HG03439 (cell line): ENCODE results near the gene SLC18A2.

Experiments
- ATAC-seq: cut with Tn5 transposase; IDR thresholded peaks from one replicate; pipeline ENCODE4 v1.9.1; 2021; ENCODE audit warnings: mild to moderate bottlenecking, moderate library complexity; ENCODE audit not compliant: unreplicated experiment

Gene SLC18A2

DNA sequence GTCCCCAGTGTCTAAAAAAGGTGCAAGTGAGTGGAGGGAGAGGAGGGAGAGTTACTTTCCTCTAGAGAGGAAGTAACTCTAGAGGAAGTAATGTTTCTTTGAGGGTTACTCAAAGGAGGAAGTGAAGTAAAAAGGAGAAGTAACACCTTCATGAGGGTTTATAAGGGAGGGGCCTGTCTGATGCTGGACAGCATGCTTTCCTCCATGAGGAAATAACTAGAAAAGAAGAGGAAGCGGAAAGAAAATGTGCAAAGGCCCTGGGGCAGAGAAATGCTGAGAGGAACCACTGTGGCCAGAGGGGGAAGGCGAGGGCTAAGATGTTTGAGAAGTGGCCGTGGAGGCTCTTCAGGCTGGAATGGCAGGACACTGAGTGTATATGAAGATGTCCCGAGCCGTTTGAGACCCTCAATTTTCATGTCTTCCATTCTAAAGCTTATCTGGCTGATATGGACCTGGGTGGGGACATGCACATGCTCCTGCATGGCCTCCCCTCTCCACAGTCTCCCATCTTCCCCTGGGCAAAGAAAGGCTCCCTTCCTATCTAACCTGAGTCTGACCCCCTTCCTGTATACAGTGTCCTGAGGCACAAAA, 3.4 kb upstream of the SLC18A2 start:
- no peak for ATAC-seq

DNA sequence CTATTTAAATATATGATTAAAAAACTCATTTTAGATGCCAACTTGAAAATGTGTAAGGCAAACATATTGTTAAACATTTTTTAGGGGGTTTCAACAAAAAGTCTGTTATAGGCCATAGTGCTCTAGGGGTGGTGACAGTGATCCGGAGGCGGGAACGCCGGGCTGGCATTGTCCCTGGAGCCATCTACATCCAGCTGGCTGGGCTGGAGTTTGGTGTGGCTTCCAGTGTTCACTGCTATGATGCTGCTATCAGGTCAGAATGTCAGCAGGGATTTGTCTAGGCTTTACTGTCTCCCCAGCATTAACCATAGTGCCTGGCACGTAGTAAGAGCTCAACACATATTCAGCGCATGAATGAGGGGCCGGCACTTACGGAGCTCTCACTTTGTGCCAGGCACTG, 1.9 kb upstream of the SLC18A2 start:
- ATAC-seq, result no peak

DNA sequence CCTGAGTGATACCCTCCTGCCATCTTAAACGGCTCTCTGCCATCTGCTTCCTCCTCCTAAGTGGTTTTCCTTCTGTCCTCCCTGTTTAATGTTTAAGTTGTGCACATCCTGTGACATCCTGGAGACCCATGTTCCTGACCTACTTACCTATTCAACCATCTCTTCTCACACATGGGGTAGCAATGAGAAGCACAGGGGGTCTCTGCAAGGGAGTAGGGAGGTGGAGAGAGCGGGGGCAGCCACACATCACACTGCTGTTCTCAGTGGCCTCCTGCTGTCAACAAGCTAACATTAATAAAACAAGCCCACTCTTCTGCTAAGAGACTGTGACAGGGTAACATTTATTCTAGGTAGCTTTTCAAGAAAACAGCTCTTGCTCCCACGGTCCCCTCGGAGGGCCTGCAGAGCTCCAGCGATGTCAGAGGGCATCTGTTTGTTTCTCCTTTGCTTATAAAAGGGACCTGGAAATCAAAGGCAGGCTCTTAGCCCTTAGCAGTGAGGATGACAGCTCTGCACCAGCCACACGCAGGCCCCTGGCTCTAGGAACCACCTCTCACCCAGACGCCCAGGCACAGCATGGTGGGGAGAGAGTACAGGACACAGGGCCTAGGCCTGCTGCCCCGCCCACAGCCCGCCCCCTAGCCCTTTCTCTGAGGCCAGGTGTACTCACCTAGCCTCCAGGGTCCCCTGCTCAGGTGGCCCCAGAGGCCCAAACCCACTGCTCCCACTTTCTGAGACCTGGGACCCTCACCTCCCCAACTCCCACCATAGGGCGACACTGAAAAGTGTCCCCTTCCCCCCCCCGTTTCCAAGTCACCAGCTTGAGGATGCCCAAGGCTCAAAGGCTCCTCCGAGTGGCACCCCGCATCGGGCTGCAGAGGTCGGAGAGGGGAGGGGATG, 943 bp upstream of the SLC18A2 start:
- ATAC-seq, result no peak

DNA sequence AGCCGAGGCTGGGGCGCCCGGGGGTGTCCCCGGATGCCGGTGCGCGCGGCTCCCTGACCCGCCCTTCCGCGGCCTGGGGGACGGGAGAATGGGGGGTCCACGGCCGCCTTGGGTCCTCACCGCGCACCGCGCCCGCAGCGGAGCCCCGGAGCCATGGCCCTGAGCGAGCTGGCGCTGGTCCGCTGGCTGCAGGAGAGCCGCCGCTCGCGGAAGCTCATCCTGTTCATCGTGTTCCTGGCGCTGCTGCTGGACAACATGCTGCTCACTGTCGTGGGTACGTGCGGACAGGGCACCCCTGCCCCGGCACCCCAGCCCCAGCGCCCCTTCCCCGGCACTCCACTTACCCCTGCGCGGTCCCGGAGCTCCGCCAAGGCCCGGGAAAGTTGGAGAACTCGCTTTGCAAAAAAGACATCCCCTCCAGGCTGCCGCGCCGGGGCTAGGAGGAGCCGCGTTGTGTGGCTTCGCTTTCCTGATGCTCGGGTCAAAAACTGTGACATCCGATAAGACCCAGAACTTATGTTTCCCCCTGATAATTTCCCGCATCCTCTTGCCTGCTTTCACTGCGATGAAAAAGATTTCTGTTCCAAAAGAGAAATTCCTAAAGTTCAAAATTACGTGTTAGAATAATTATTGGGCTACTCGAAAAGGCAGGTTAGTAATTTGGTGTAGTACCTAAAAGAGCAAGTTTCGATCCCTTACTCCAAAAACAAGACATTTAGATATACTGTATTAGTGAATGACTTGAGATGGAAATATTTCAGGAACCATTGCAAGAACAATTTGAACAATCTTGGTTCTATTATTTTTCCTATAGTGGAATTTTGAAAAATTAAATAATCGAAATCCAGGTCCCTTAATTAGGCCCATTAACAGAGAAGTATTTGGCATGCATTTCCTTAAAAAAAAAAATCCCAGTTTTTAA, 888 bp downstream of the SLC18A2 start:
- ATAC-seq, result no peak

DNA sequence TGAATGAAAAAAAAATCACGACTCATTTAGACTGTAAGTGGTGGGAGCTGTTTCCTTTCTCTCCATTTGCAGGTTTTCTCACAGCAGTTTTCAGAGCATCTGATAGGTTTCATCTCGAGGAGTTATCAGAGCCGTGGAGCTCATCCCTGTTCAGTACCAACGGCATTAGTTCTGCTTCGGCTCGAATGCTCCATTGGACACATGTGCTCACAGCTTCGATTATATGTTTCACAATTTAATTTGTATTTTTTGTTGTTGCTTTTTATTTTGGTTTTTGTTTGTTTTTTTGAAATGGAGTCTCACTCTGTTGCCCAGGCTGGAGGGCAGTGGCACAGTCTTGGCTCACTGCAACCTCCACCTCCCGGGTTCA, 1.5 kb downstream of the SLC18A2 start:
- ATAC-seq, result no peak

DNA sequence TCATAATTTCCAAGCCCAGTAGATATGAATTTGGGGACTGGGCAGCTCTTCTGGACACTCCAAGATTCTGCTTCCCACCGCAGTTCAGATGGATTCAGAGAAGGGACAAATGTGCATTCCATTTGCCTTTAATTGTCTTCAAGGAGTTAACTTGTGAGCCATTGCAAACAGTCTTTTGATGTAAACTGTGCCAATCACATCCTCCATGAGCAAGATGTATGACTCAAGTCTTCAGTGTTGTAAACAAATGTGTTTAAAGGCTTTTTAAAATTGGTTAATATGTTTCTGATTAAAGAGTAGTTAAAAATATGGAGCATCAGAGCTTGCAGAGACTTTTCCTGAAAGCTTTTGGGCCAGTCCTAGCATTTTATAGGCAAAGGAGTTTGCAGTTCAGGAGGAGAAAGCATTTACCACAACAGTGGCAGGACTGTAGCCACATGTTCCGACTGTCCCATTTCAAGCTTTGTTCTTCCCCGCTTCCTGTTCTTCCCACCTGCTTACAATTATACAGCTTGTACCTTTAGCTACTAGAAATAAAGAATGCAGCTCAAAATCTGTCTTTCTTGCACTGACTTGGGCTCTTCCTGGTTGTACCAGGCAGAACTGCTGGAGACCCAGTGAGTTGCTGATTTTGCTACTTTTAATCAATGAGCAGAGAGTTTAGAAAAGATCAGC, 6.2 kb downstream of the SLC18A2 start:
- ATAC-seq, result no peak

DNA sequence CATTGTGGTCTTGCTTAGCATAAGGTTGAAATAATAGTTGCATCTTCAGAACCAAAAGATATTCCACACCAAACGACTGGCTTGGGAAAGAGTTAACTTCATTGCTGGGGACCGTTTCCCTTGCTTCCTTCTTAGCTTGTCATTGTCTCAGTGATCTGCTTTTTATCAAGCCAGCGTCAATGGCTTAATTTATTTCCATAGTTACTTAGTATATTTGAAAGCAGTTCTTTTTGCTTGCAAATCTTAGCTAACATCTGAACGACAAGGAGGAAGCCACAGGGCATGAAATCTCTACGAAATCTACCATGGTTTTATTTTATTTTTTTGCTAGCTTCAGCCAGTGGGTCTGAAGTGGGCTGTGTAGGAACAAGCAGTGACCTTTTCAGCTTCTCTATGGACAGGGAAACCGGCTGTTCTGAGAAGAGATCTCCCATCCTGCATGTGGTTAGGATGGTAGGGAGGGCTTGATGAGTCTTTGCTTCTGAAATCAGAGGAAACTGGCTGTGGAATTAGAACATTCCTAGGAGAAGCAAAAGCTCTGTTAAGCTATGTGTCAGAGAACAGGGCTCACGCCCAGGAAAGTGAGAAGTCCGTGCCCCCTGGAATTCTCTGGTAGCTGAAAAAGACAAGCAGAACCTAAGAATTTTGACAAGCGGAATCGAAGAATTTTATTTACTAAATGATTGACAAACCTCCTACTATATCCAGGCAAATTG, 8.0 kb downstream of the SLC18A2 start:
- ATAC-seq, result no peak

DNA sequence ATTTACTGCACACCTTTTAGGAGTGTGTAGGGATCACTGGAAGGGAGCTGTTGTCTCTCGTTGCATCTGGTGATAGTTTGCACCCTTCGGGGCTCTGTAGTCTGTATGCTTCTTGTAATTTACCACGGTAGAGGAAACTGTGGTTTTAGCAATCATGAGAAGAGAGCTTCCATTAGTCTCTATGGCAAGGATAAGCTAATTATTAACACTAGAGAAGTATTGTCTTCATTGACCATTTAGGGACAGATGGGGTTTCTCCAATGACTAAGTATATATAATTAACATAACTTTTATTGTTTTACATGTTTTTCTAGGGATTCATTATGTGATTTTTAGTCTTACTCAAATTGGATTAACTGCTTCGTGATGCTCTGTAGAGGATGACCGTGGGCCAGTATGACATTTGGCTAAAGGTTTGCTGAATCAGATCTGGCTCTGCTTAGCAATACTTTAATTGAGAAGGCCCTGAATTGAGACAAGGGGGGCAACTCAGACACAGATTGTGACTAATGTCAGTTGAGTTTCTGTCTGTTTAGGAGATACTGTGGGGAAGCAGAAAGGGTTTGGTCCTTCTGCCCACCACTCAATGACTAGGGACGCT, 8.7 kb downstream of the SLC18A2 start:
- no peak for ATAC-seq

DNA sequence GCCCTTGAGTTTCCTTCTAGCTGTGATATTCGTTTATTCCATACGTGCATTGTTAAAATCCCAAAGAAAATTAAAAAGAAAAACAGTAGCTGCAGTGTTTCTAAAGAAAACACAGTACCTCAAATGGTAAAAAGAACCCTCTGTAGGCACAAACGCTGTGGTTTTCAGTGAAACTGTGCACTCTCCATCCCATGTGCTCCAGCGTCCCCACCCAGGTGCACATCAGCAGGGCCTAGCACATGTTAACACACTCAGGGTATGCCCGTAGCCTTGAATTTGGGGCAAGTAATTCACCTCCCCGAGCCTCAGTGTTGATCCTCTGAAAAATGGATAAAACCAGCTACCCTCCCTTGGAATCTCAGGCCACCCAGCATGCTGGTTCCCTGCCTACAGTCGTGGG, 9.5 kb downstream of the SLC18A2 start:
- ATAC-seq, result no peak

DNA sequence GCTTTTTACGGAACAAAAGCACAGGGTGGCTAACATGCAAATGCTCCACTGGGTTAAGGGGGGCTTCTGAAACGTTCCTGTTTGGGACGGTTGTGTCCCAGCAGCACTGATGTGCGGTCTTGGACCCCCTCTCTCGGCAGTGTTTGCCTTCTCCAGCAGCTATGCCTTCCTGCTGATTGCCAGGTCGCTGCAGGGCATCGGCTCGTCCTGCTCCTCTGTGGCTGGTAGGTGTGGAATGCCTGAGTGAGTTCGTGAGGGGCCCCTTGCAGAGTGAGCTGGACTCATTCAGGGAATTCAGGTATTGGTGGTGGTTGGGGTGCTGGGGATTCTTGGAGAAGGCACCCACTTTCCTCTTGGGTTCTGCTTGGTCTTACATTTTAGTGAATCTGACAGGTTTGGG, 13.0 kb downstream of the SLC18A2 start:
- ATAC-seq, result no peak

DNA sequence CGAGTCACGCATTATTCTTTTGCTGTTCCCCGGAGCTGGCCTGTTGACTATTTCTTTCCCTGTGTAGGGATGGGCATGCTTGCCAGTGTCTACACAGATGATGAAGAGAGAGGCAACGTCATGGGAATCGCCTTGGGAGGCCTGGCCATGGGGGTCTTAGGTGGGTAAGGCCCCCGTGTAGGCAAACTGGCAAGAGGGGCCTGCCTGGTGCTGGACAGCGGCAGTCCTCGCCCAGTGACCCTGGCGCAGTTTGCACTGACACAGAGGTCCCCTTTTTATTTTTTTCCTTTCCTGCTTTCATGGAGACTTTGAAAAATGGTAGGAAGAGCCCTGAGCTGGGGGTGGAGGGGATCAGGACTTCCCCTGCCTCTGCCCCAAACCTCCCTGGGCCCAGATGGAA, 13.4 kb downstream of the SLC18A2 start:
- ATAC-seq, result no peak

DNA sequence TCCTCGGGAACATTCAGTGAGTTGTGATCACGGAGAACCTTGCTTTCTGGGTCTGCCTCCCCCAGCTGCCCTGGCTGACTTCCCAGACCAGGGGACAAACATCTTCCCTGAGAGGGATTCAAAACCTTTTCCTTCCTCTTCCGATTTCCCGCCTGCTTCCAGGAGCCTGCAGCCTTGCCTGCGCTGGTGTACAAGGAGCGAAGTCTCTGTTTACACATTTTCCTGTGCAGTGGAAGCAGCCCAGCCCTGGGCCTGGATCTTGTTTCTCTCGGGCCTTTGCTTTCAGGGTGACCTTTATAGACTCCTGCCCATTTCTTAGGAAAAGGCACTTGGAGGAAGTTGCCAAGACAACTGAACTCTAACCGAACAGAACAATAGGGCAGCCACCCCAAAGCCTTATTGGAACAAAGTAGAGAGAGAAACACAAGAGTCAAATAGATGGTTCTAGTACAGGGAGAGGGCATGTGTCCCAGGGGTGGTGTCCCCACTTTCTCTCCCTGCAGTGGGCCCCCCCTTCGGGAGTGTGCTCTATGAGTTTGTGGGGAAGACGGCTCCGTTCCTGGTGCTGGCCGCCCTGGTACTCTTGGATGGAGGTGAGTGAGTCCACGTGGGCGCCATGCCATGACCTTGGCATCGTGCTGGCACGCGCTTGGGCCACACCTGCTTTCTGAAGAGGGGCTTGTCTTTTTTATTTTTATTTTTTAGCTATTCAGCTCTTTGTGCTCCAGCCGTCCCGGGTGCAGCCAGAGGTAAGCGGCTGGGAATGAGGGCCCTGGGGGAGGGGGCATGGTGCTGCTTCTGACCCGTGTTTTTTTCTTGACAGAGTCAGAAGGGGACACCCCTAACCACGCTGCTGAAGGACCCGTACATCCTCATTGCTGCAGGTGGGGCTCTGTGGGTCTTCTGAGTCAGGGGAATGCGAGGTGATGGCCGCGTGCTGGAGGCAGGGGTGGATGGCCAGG, 14.1 kb downstream of the SLC18A2 start:
- ATAC-seq, result no peak

DNA sequence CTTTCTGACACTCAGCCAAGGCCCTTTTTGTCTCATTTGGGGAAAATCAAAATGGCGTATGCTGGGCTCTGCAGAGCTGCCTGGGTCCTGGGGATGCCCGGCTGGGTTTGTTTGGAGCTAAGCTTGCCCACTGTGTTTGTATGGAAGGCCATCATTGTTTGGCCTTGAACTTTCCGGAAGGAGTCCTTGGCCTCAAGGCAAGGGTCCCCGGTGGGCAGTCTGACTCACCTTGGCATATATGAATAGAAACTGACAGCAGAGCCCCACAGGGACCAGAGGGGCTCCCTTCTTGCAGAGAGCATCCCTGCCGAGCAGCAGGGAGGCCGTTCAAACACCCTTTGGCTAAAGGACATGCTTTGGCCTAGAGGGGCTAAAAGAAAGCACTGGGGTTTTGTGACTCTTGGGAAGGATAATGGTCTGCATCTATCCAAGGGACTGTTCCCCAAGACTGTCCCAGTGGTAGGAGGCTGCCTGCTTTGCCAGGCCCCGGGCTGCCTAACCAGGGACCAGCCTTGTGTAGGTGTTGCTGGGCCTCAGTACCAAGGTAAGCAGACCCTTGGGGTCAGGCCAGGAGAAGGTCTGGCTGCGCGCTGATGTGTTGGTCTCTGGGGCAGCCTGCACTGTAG, 15.0 kb downstream of the SLC18A2 start:
- ATAC-seq, result no peak

DNA sequence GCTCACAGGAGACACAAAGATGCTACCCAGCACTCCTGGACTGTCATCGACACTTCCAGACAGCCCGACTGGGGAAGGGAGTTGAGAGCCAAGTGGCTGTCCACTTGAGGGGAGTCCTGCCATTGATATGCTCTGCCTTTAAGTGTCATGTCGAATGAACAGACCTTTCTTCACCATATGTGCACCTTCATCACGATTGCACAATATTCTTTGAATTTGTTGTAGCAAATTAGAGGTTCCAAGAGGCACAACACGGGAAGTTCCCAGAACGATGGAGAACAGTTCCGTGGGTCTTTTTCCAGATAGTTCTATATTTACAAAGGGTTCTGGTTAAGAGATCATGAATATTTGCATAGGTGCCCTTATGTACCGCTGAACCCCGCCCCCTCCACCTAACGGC, 16.0 kb downstream of the SLC18A2 start:
- no peak for ATAC-seq

DNA sequence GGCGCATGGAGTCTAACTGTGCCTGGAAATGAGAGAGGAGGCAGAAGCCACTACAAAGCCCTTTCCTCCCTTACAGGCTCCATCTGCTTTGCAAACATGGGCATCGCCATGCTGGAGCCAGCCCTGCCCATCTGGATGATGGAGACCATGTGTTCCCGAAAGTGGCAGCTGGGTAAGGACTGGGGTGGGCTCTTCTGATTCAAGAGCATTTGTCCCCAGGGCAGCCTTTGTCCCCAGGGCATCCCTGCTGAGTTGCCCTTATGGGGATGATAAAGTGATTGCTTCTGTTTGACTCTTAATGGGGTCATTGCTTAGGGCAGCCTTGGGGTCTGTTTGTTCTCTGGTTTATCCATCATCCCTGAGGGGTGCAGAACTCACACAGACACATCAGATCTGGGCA, 16.8 kb downstream of the SLC18A2 start:
- ATAC-seq, result no peak

DNA sequence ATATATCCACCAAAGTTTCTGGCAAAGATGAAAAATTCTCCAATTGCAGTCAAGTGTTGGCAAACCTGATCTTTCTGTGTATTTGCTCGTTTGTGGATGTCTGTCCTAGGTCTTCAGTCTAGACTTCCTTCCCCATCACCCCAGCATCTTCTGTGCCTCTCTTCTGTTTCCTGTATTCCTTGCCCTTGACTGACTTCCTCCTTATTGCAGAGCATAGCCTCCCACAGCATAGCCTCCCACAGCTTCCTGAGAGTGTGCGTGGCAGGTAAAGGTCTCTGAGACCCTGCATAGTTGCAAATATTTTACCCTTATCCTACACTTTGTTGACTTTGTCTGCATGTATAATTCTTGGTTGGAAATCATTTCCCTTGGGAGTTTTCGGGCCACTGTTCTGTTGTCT, 18.4 kb downstream of the SLC18A2 start:
- no peak for ATAC-seq

DNA sequence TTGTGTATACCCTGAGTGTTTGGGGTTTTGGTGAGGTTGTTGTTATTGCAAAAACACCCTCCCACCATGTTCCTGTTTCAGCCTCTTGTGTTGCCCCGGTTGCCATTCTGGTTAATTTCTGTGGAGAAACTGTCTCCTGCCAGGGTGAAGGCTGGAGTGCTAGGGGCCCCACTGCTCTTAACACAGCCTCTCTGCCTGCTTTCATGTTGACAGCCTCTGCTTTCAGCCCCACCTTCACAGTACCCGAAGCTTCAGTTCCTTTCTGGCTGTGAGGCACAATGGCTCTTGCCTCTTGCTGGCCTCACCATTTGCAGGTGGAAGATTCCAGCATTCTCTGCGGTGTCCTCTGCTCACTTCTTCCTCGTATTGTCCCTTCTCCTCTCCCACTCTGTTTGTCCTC, 19.2 kb downstream of the SLC18A2 start:
- ATAC-seq, result no peak

DNA sequence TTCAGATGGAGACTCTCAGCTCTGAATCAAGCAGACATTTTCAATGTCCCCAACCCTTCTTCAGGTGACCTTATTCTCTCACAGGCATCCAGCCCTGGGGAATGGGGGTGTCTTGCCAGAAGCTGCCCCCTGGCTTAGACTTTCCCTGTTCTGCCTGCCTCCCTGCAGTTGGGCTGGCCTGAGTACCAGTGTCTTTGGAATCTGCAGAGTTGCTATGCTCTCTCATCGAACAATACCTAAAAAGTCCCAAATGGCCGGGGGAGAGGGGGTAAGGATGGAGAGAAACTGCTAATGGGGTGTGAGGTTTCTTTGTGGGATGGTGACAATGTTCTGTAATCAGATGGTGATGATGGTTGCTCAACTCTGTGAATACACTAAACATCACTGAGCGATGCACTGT, 20.6 kb downstream of the SLC18A2 start:
- no peak for ATAC-seq
